GM18870 (cell line): Measurements from ENCODE around the gene CFAP157.

Experiments used
- ATAC-seq: cut with Tn5 transposase; IDR thresholded peaks from one replicate; pipeline ENCODE4 v1.9.1; 2021; ENCODE audit warnings: moderate library complexity; ENCODE audit not compliant: unreplicated experiment

The CFAP157 gene

DNA sequence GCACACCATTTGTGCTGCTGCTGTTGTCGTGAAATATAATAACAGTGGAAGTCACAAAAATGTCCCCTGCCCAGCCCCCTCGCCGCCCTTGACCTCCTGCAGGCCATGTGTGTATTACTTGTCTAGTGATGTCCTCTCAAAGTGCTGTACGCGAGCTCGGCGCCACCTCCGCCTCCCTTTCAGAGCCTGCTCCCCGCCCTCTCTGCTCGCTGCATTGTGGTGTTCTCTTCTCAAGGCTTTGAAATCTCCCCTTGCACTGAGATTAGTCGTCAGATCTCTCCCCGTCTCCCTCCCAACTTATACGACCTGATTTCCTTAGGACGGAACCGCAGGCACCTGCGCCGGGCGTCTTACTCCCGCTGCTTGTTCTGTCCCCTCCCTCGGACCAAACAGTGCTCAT is 14.7 kb upstream of the CFAP157 start:
- no peak for ATAC-seq

DNA sequence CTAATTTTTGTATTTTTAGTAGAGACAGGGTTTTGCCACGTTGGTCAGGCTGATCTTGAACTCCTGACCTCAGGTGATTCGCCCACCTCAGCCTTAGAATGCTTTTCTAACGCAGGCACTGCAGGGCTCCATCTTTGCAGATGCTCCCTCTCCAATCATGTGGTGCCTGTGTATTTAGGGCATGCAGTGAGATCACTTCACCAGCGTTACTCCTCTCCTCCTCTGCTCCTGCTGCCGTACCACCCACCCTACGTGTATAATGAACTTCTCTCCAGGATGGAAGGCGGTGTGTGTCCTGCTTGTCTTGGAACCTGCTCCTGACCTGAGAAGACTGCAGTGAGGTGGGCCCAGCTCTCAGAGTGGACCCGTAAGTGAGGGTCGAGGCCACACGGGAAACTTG is 13.6 kb upstream of the CFAP157 start:
- no peak for ATAC-seq

DNA sequence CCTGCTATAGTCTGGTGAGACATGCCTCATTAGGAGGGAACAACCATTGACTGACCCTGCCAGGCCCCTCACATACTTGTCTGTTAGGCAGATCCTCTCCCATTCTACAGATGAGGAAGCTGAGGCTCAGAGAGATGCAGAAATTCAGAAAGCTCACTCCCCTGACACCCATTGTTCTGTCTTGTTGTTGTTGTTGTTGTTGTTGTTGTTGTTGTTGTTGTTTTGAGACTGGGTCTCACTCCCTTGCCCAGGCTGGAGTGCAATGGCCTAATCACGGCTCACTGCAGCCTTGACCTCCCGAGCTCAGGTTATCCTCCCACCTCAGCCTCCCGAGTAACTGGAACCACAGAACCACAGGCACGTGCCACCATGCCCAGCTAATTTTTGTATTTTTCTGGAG is 13.1 kb upstream of the CFAP157 start:
- ATAC-seq = no peak

DNA sequence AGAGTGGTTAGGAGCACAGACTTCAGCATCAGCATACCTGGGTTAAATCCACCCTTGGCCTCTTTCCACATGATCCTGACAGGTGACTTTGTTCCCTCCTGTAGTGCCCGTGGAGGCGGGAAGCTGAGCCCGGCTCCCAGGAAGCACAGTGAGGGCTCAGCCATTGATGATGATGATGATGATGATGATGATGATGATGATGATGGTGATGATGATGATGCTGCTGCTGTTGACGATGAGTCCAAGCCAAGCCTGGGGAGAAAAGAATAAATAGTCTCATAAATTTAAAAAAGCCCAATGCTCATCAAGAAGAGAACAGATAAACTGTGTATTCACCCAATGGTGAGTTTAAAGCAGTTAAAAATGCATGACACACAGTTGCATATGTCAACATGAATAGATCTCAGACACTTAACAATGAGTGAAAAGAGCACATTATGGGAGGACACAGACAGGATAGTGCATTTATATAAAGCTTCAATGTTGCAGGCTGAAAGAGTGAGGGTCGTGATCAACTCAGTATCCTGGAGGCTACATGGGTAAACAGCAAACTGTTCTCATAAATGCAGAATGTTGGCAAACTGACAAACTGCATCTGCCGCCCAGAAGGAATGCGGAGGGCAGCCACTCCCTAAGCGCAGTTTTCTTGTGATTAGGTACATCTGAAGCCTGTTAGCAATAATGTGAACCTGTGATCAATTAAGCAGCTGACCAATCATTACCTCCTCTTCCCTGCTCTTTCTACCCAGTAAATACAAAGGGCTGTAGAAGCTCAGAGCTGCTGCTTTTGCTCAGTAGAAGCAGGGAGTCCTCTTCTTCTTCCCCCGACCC is 11.7 kb upstream of the CFAP157 start:
- ATAC-seq = no peak

DNA sequence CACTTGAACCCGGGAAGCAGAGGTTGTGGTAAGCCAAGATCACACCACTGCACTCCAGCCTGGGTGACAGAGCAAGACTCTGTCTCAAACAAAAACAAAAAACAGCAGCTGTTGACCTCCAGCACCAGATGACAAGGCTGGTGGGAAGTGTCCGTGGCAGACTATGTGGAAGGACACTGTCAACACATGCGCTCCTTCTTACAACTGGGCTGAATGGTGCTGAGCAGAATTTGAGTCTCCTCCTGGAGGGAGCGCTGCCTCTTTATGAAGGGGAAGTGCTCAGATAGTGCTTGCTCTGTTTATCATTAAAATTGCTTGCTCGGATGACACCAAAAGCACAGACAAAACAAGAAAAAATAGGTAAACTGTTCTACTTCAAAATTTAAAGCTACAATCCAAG is 9.2 kb upstream of the CFAP157 start:
- ATAC-seq = no peak

DNA sequence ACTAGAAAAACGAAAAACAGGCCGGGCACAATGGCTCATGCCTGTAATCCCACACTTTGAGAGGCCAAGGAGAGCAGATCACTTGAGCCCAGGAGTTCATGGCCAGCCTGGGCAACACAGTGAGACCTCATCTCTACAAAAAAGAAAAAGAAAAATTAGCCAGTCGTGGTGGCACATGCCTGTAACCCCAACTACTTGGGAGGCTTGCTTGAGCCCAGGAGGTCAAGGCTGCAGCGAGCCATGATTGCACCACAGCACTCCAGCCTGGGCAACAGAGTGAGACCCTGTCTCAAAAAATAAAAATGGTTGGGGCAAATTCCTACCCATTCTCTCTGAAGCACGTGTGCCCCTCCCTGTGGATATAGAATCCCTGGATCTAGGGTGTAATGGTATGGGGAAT is 8.4 kb upstream of the CFAP157 start:
- no peak for ATAC-seq

DNA sequence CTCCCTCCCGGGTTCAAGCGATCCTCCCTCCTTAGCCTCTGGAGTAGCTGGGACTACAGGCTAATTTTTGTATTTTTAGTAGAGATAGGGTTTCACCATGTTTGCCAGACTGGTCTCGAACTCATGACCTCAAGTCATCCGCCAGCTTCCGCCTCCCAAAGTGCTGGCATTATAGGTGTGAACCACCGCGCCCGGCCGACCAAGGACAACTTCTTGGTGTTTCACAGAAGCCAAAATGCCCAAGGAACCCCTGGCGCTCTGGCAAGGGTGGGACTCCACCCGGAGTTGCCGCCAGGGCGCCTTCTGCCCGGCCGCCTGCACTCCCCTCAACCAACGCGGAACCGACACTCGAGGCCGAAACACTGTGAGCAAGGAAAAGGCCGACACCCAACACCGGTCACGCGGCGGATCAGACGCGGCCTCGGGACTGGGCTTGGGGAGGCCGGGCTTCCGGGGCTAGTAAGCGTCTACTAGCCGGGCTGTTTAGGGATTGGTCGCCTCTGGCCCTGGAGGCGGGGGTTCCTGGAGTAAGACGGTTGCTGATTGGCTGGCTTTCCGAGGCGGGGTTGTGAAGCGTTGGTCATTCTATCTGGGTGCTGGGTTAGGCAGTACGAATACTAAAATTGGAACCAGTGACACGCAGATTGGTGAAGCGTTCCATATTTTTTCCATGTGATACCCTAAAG is 7.7 kb upstream of the CFAP157 start:
- no peak for ATAC-seq

DNA sequence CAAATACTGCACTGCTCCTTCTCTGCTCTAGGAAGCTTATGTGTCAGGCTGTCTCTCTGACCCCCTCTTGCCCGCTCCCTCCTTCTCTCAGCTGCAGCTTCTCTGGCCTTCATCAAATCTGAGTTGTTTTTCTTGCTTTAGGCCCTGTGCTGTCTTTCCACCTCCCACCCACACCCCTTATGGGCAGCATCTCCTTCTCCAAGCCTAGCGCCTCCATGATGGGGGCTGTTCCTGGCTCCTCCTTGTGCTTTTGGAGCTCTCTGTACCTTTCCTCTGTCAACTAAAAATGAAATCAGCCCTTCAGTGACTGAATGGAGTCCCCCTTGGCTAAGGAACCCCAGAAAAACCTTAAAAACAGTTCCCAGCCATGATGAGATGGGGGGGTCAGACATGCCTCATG is 6.6 kb upstream of the CFAP157 start:
- no peak for ATAC-seq

DNA sequence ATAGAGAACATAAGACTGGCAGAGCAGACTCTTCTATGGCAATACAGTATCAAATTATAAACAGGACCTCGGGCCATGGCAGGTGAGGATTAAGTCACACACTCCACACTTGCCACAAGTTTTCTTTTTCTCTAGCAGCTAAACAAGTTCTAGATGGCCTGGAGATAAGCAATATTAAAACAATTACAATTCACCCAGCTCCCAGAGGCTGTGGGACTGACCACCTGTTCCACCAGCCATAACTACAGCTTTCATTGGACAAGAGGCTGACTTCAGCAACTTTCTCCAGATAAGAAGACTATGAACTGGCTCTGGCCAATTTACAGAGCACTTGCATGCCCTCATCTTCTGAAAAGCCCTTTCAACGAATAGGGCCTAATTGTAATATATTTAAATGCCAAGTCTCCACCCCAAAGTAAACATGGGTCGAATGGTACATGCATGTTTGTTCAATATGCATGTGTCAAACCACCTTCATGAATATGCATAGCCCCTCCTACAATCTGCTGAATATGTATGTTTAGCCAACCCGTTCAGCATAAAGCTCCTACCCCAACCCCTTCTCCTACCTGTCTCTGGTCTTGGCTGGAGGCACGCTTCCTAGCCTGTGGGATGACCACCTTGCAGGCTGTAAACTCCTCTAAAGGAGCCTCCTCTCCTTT is 6.1 kb upstream of the CFAP157 start:
- no peak for ATAC-seq

DNA sequence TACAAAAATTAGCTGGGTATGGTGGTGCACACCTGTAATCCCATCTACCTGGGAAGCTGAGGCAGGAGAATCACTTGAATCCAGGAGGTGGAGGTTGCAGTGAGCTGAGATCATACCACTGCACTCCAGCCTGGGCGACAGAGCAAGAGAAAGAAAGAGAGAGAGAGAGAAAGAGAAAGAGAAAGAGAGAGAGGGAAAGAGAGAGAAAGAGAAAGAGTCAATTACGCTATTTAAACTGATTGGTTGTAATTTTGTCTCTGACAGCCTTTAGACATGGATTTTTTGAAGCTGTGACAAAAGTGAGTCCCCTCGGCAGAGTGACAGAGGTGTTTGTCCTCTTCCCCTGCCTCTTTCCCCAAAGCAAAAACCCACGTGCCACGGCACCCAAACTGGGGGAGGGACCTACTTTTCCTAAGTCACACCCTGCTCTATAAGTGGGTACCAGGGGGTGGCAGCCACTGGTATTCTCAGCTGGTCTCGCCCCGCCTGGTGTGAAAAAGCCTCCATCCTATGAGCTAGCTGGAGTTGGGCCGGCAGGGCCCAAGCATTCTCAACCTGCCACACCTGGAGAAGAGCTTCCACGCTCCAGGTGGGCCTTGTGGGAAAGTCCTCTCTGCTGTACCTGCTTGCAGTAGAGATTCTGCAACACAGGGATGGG is 3.4 kb upstream of the CFAP157 start:
- ATAC-seq = no peak

DNA sequence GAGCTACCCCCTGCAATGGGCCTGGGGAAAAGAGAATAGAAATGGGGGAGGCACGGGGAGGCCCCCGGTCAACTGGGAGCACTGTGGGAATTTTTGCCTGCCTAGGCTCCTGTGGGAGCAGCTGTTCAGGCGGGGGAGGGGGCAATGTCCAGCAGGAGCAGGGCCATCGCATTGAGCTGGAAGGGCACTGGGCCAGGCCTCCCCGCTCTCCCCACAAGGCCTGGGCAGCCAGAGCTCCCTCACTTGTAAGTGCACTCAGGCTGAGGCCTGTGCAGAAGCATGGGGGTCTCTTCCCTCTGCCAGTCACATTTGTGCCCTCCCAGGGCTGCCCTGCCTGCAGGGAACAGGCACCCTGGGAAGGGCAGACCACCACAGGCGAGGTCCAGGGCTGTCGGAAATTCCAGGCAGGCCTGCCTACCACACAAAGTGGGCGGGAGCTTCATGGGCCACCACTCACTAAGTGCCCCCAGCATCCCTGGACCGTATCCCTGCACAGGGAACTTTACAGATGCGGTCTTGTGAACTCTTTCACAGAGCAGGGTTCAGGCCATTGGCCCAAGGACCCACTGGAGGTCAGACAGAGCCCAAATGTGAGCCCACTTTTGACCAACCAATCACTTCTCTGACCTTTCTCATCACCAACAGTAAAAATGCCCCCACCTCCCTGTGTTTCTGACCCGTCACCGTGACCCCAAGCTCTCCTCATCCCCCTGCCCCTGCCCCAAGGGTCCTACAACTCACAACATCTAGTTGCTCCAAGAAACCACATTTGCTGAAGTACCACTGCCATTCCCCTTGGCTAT is 1.0 kb upstream of the CFAP157 start:
- no peak for ATAC-seq

DNA sequence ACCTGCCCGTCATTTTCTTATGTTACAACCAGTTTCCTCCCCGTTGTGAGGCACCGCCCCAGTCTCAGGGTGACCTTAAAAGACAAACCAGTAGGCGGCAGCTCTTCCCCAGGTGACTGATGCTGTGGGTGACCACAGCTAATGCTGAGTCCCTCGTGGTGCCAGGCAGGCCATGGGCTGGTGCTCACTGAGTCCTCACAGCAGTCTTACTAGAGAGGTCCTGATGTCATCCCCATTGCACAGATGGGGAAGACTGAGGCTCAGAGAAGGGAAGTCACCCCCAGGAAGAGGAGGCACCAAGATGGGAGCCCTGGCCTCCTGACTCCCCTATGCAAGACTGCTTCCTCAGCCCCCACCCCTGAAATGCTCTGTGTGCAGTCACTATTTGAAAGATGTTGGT is 978 bp downstream of the CFAP157 start:
- ATAC-seq = no peak

DNA sequence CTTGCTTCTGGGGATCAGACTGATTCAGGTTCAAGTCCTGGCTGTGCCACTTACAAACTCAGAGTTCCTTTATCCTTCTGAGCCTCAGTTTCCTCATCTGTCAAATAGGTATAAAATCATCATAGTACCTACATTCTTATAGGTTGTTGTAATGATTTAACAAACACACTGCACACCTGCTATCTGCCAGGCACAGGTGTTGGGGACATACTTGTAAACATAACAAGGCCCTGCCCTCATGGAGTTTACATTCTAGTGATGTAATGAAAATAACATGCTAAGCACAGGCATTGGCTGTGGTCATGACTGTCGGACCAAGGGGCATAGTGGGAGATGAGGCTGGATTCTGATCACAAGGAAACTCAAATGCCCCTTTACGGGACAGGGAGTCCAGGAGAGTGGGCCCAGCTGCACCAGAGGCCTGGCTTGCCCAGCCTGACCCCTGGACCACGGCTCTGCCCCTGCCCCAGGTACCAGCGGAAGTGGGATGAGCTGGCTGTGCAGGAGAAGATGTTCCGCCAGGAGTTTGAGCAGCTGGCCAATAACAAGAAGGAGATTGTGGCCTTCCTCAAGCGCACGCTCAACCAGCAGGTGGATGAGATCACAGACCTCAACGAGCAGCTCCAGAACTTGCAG is 2.3 kb downstream of the CFAP157 start:
- ATAC-seq = no peak

DNA sequence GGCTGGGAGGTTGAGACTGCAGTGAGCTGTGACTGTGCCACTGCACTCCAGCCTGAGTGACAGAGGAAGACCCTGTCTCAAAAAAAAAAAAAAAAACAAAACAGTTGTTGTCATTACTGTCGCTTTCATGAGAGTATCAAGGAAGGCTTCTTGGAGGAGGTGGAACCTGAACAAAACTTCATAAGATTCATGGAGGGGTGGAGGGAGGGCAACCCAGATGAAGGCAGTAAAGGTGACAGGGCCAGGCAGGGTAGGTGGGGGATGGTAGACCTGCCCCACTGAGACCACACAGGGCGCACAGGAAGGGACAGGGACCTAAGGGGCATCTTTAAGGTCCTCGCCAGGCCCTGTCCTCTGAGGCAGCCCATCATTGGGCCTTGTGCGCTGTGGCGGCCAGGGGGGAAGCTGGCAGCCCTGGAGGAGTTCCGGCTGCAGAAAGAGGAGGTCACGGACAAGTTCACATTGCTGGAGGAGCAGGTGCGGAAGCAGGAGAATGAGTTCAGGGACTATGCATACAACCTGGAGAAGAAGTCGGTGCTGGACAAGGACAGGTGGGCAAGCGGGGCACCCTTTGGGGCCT is 3.5 kb downstream of the CFAP157 start:
- no peak for ATAC-seq

DNA sequence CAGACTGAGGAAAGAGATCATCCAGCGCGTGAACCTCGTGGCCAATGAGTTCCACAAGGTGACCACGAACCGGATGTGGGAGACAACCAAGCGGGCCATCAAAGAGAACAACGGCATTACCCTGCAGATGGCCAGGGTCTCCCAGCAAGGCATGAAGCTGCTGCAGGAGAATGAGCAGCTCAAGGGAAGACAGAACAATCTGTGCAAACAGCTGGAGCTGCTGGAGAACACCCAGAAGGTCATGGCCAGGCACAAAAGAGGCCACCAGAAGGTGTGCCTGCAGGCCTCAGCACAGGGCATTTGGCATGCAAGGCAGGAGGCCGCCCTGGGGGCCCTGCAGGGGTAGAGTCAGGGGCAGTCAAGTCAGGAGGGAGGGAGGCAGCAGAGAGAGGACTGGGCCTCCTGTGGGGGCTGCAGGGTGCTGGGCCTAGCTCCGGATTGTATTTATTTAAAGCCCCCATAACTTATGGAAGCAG is 4.5 kb downstream of the CFAP157 start:
- ATAC-seq = no peak

DNA sequence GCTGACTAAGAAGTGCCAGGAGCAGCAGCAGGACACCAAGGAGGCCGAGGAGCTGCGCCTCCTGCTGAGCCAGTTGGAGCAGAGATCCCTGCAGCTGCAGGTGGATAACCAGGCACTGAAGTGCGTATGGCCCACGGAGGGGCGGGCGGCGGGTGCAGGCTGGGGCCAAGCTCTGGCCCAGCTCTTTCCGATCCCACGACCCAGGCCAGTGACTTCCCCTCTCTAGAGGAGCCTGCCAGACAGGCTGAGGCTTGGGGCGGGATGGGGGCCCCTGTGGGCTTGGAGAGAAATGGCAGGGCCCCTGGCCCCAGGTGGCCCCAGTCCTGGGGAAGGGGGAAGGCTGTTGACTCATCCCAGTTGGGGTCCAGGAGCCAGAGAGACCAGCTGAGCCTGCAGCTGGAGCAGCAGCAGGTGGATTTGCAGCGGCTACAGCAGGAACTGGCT is 5.1 kb downstream of the CFAP157 start:
- ATAC-seq = no peak

DNA sequence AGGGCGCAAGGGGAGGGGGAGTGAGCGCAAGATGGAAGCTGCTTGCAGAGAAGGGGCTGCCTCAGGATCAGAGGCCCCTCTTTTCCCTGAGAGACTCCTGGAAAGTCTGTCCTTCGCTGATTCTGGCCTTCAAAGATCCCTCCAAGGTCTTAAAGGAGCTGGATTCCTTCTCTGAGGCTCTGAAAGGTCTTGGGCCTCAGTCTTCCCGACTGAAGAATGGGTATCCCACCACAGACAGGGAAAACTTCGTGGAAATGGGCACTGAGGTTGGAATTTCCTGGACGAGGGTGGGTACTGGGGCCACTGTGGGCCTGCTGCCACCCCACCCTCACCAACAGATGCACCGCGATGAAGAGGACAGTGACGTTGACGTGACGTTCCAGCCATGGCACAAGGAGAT is 5.6 kb downstream of the CFAP157 start:
- no peak for ATAC-seq

DNA sequence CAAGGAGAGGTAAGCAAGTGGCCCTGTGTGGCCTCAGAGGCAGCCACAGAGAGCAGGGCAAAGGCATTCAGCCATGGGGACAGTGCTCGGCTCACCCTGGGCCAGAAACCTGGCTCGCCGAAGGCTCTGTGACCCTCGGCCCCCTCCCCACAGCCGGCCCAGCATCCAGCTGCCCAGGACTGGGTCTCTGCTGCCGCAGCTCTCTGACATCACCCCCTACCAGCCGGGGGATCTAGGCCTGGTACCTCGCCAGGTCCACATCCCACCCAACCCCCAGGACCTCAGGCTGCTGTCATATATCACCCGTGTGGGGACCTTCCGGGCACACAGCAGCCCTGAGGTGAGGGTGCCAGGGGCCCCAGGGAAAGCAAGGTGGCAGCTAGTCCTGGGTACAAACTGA is 6.1 kb downstream of the CFAP157 start:
- ATAC-seq = no peak

DNA sequence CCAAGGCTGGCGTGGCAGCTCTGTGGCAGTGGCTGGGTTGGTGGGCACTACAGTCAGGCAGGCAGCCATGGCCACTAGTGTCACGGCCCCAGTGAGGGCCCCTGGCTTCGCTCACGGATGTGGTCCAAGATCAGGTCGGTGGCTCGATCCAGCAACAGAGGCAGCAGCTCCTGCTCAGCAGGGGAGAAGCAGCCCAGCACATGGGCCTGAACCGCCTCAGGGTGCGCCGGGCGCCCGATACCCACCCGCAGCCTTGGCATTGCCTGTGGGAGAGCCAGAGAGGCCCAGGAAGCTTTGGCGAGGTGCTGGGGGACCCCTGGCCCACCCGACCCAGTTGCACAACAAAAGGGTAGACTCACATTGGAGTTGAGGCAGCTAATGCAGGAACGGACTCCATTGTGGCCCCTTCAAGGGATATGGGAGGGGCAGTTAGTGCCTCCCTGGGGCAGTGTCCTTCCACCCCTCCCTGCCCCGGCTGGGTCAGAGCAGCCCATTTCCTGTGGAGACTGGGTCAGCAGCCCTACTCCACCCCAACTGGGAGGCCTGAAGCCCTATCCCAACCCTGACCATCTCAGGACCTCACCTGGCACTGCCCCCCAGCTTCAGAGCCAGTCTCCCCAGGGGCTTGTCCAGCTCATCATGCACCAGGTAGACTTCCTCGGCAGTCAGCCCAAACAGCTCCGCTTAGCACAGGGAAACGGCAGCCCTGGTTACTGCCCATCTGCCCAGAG is 7.4 kb downstream of the CFAP157 start:
- no peak for ATAC-seq
